Middle frontal gyrus (tissue), 1 donor: ENCODE measurements around the gene DDHD1.
"Not testable (repeated sequence)": the region's sequence is repeated elsewhere in the genome, so short reads cannot be mapped to it uniquely, and the experiment has no call there.

Source experiments
- DNase-seq: peaks from one replicate; pipeline ENCODE4 v3.0.0-alpha.2; 2015; ENCODE audit warnings: low spot score; ENCODE audit errors: extremely low spot score

DDHD1 gene

GRCh38 chr14:53152184-53152886, 788 bp downstream of the DDHD1 start:
- no peak for DNase-seq

- no peak for DNase-seq
These were observed 1.5 kb downstream of the DDHD1 start for GRCh38 chr14:53151523-53152183.

- DNase-seq: no peak
These were observed 3.3 kb downstream of the DDHD1 start for GRCh38 chr14:53149668-53150316.

GRCh38 chr14:53148671-53149070, 4.5 kb downstream of the DDHD1 start:
- DNase-seq: no peak

- no peak for DNase-seq
These were observed 5.2 kb downstream of the DDHD1 start for GRCh38 chr14:53147893-53148292.

- DNase-seq: no peak
These were observed 5.9 kb downstream of the DDHD1 start for GRCh38 chr14:53147208-53147607.

GRCh38 chr14:53146739-53147138, 6.4 kb downstream of the DDHD1 start:
- DNase-seq: no peak

- DNase-seq: no peak
These were observed 8.9 kb downstream of the DDHD1 start for GRCh38 chr14:53144244-53144643.

GRCh38 chr14:53140585-53140984, 12.5 kb downstream of the DDHD1 start:
- no peak for DNase-seq

- no peak for DNase-seq
These were observed 15.4 kb downstream of the DDHD1 start for GRCh38 chr14:53137568-53138203.

GRCh38 chr14:53130491-53130890, 22.6 kb downstream of the DDHD1 start:
- DNase-seq: not testable (repeated sequence)

- DNase-seq: no peak
These were observed 24.7 kb downstream of the DDHD1 start for GRCh38 chr14:53128303-53129028.

- no peak for DNase-seq
These were observed 25.3 kb downstream of the DDHD1 start for GRCh38 chr14:53127832-53128231.

GRCh38 chr14:53127151-53127550, 26.0 kb downstream of the DDHD1 start:
- DNase-seq: no peak

GRCh38 chr14:53126731-53127130, 26.4 kb downstream of the DDHD1 start:
- DNase-seq: no peak

GRCh38 chr14:53124786-53125185, 28.3 kb downstream of the DDHD1 start:
- DNase-seq: no peak

- not testable (repeated sequence) for DNase-seq
These were observed 31.7 kb downstream of the DDHD1 start for GRCh38 chr14:53121419-53121818.

GRCh38 chr14:53117479-53117878, 35.6 kb downstream of the DDHD1 start:
- not testable (repeated sequence) for DNase-seq

- DNase-seq: no peak
These were observed 39.1 kb downstream of the DDHD1 start for GRCh38 chr14:53113989-53114388.

- DNase-seq: no peak
These were observed 43.0 kb downstream of the DDHD1 start for GRCh38 chr14:53110096-53110495.
